Measurements from ENCODE around the gene RTKN2.
"Not testable (repeated sequence)": the region's sequence is repeated elsewhere in the genome, so short reads cannot be mapped to it uniquely, and the experiment has no call there.

RTKN2 gene, protein sequence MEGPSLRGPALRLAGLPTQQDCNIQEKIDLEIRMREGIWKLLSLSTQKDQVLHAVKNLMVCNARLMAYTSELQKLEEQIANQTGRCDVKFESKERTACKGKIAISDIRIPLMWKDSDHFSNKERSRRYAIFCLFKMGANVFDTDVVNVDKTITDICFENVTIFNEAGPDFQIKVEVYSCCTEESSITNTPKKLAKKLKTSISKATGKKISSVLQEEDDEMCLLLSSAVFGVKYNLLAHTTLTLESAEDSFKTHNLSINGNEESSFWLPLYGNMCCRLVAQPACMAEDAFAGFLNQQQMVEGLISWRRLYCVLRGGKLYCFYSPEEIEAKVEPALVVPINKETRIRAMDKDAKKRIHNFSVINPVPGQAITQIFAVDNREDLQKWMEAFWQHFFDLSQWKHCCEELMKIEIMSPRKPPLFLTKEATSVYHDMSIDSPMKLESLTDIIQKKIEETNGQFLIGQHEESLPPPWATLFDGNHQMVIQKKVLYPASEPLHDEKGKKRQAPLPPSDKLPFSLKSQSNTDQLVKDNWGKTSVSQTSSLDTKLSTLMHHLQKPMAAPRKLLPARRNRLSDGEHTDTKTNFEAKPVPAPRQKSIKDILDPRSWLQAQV

DNA sequence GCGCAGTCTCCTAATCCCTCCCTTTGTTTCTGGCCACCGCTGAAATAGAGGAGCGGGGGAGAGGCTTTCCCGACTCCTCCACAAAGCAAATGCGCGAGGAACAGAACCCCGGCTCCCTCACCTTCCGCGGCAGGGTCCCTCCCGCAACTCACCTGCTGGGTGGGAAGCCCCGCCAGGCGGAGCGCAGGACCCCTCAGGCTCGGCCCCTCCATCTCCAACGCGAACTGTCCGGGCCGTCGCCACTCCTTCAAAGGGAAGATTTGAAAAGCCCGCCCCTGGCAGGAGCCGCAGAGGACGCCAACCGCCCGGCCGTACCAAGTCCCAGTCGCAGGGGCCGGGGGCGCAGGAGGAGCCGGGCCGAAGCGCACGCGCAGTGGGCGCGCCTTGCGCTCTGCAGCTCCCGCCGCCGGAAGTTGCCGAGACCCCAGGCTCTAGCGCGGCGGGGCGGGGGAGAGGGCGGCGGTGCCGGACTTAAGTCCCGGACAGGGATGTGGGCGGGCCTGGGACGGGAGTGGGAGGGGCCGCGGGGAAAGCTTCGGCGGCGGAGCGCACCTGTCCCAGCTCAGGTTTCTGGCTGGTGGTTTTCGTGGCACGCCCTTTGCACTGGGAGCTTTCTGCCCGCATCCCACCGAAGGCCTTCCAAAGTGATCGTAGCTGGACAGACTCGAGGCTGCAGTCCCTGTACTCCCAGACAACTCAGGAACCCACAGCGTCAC, at the start of gene RTKN2:
TSS of gene RTKN2 (minus strand) at position 446 of the 716 bp plus-strand sequence. CDS start at position 212, 234 bp downstream.
- peak; percentile 64 for DNase-seq (ENCODE audit: low read depth)

DNA sequence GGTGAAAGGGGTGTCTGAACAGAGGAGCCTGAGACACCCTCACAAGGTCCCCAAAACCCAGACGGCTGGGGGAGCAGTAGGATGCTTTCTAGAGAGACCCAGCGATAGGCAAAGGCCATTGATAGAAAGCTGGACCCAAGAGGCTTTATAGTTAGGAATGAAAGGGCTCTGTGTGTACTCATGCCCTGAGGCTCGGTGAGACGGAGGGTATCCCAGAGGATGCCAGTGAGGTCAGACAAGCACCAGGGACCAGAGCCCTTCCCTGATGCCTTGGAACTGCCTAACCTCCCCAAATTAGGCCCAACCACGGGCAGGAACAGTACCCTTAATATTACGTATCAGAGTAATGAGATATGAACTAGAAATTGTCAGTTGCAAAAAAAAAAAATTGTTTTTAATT, 48.6 kb upstream of the RTKN2 start:
- DNase-seq (ENCODE audit: low read depth) = no peak

DNA sequence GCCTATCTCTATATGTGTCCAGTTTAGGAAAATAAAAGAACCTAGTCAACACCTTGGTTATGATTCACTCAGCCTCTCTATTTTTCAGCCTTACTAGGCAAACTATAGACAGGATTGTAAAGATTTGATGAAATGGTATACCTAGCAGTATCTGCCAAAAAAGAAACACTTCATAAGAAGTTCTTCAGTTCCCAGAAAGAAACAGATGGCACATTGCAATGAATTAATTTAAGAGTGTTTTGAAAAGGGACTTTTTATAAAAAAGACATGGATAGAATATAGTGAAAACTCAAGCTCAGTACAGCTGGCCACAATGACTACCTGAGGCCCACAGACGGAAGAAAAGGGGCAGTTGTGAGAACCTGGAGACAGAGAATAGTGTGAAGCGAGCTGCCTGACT, 40.6 kb upstream of the RTKN2 start:
- DNase-seq (ENCODE audit: low read depth) = no peak

DNA sequence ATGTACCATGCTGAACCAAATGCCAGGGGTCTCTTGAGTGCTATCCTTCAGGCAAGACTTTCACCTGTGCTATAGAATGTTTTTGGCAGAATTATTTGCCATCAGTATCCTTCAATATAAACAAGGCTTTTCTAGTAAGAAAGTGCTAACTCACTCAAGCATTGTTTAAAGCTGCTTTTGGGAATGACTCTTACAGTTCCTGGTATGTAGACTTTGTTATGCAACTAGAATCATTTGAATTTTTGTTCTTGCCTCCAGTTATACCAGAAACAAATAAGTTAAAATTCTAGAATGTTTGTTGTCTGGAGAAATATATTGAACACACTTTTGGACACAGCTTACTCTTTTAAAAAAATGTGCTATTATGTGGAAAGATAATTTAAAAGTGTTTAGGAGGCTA, 39.5 kb upstream of the RTKN2 start:
- peak; percentile 9 for DNase-seq (ENCODE audit: low read depth)

DNA sequence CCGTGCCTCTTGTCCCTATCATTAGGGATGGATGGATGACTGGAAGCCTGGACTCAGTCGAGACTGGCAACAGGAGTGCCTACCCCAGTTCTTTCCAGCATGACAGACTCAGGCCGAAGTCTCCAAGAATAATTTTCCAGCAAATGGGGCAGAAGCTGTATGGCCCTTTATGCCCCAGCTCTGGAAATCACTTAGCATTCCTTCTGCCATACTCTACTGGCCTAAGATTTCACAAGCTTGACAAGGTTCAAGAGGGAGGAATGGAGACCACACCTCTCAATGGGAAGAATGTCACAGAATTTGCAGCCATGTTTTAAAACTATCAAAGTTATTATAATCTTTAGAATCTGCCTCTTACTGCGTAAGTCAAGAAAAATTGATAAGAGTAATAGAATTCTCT, 39.0 kb upstream of the RTKN2 start:
- DNase-seq (ENCODE audit: low read depth) = no peak

DNA sequence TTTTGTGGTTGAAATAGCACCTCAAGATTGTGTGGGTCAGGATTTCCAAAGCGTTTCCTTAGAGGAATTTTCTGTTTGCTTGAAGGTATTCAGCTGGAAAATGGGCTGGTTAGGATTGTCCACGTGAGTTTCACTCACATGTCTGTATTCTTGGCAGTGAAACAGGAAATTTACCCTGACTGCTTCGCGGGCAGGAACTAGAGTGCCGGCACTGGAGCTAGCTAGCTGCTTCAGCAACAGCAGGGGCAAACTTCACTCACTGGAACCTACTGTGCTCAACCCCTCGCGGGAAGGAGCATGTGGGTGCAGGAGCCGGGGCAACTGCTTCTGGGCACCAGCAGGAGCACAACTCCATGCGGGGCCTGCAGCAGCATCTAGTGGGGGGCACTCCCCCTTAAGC, 38.0 kb upstream of the RTKN2 start:
- no peak for DNase-seq (ENCODE audit: low read depth)

DNA sequence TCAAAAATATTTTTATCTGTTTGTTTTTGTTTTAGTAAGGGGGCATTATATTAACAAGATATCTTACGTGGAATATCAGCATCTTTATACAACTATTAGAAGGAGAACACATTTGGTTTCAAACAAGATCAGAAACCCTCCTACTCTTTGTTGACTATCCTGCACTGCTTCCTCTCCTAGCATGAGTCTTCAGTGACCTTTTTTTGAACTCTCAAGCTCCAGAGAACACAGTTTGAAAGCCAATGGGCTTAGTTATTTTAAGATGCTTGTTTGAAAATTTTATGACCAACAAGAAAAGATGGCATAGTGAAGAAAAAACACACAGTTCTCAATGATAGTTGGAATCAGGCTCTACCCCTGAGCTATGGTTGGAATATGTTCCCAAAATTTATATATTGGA, 37.2 kb upstream of the RTKN2 start:
- peak; percentile 27 for DNase-seq (ENCODE audit: low read depth)

DNA sequence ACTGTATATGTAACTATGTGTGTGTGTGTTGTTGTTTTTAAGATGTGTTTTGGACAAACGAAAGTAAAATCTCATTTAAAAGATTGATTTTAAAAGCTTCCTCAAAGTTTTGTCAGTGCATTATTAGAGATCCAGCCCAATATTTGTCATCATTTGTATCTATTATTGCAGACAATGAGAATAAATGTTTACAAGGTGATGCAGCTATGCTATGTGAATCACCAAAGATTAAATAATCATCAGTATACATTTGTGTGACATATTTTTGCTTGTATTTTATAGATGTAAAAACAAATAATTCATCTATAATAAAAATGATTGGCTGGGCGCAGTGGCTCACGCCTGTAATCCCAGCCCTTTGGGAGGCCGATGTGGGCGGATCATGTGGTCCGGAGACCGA, 35.3 kb upstream of the RTKN2 start:
- no peak for DNase-seq (ENCODE audit: low read depth)

DNA sequence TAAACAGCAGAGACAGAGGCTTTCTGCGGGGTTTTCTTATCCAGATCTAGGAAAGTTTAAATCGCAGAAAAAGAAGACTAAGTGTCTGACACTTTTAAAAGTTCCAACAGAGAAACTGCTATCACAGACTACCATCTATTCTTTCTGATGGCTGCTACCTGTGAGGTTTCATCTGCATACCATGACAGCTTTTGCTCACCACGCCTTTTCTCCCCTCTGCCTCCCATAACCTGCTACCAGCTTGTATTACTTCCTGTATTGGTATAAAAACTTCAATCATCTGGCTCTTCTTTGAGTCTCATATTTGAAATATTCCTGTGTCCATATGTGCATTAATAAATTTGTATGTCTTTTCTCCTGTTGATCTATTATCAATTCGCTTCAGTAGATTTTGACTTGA, 34.1 kb upstream of the RTKN2 start:
- no peak for DNase-seq (ENCODE audit: low read depth)

DNA sequence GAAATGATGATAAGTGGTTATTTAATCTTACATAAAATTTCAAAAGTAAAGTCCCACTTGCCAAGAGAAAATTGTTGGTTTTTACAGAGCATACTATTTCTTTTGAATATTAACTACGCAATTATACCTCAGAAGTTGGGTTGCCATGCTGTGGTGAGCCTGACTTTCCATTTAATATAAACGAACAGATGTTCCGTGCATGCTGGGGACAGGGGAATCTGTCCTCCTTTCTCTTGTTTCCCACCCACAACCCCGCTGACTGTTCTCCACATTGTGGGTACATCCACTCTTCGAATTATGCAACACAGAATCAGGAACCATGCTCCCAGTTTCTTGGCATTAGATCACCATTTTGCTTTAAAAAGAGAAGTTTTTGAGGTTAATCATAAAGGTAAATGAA, 29.2 kb upstream of the RTKN2 start:
- no peak for DNase-seq (ENCODE audit: low read depth)

DNA sequence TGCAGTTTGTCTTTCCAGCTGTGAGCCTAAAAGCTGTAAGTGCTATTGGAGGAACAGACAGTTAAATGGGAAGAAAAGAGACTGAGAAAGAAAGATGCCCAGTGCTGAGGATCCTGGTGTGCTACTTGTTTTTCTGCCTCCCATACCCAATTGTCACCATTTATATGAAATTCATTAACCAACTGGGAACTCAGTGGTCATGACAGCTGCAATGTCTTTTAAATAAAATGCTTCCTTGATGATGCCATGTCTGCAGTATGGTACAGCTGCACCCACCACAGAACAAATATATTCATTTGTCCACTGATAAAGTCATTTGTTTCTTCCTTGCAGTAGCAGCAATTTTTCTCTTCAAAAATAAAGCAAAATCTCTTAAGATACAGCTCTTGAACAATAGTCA, 15.6 kb upstream of the RTKN2 start:
- DNase-seq (ENCODE audit: low read depth) = no peak

DNA sequence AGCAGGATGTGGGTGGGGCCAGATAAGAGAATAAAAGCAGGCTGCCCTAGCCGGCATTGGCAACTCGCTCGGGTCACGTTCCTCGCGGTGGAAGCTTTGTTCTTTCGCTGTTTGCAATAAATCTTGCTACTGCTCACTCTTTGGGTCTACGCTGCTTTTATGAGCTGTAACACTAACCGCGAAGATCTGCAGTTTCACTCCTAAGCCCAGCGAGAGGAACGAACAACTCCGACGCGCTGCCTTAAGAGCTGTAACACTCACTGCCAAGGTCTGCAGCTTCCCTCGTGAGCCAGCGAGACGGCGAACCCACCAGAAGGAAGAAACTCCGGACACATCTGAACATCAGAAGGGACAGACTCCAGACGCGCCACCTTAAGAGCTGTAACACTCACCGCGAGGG, 12.7 kb upstream of the RTKN2 start:
- not testable (repeated sequence) for DNase-seq (ENCODE audit: low read depth)

DNA sequence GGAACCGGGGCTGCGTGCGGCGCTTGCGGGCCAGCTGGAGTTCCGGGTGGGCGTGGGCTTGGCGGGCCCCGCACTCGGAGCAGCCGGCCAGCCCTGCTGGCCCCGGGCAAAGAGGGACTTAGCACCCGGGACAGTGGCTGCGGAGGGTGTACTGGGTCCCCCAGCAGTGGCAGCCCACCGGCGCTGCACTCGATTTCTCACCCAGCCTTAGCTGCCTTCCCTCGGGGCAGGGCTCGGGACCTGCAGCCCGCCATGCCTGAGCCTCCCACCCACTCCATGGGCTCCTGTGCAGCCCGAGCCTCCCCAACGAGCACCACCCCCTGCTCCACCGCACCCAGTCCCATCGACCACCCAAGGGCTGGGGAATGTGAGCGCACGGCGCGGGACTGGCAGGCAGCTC, 11.7 kb upstream of the RTKN2 start:
- DNase-seq (ENCODE audit: low read depth) = not testable (repeated sequence)

DNA sequence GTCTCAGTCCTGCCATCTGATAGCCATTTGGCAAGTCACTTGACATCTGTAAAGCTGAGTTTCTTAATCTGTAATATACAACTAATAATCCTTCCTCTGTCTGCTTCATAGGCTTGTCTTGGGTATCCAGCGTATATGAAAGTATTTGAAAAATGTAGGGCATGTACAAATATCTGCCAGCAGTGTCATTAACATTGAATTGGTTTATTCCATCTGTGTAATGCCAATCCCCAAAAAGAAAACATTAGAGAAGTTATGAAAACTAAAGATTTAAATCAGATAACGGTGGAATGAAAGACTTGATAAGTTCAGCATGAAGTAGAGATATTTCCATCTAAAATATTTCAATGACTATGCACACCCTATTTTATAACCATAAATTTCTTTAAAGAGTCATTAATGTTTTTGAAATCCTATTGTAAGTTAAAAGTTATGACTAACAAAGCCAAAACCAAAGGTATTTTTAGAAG, 9.8 kb upstream of the RTKN2 start:
- no peak for DNase-seq (ENCODE audit: low read depth)

DNA sequence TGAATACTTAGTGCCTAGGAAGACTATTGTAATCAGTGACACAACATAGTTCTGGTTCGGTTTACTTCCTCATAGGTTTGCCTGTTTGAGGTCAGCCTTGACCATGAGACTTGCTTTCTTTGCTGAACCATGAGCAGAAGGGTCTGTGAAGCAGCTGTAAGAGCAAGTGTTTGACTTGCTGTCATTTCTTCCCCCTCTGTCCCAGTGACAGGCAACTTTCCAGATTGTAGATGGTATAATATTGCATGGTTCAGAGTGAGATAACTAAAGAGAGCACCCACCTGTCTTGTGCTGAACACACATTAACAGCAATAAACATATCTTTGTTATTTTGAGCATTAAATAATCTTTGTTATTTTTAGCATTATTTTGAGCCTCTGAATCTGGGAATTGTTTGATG, 9.3 kb upstream of the RTKN2 start:
- DNase-seq (ENCODE audit: low read depth) = no peak

DNA sequence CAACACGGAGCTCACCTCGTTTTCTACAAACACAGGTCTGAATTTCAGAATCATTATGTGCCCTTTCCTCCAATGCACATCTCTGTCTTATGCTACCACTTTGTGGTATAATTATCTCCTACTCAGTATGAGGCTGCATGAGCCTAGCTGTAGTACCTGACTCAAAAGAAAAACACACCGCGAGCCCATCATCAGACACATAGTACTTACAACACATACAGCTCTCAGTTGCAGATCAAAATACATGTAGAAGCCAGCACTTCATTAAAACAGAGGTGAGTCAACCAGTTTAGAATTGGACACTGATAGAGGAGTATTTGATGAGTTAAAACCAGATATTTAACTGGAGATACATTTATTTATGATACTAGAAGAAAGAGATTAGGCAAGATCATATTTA, 1.4 kb upstream of the RTKN2 start:
- no peak for DNase-seq (ENCODE audit: low read depth)

DNA sequence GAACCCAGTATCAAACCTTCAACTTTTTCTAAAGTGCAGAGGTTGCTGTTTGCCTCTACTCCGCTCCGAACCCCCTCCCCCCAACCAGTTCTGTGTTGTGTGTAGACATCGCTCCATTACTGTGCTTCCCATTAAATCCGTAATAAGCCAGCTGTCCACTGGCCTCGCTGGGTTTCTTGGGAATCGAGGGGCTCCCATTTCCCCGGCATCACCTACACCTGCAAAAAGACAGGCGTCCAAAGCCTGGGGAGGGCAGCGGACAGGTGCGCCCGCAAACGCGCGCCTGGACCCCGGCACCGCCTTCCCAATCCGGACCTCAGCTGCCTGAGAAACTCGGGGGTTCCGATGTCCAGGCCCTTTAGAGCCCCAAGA, 631 bp downstream of the RTKN2 start:
- no peak for DNase-seq (ENCODE audit: low read depth)

DNA sequence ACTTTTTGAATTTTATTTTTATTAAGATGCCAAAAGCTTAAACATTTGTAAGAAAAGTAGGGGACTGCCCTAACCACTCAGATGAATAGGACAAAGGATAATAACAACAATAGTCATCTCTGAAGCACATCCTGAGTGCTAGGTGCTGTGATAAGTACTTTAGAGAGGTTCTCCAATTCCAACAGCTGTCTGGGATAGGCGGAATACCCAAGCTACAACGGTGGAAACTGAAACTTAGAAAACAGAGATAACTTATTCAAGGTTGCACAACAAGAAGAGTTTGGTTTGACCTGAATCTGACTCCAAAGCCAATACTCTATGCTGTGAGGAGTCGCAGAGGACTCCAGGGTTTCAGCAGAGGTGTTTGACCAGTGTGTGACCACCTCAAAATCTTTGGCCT, 2.0 kb downstream of the RTKN2 start:
- no peak for DNase-seq (ENCODE audit: low read depth)

DNA sequence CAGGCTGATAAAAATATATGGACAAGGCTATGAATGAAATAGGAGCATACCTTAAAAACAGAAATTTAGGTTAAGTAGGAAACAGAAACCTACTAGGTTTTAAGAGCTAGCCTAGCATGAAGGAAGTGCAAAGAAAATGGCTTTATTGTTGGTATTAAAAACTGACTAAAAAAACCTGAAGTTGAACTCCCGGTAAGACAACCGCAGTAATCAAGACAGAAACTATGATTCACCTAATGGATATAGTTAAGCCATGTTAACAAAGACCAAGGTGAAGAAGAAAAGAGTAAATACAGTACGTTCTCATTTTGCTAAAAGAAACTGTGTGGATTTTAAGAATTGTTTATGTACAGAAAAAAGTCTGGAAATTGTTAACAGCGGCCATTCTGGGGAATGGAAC, 2.5 kb downstream of the RTKN2 start:
- DNase-seq (ENCODE audit: low read depth) = no peak

DNA sequence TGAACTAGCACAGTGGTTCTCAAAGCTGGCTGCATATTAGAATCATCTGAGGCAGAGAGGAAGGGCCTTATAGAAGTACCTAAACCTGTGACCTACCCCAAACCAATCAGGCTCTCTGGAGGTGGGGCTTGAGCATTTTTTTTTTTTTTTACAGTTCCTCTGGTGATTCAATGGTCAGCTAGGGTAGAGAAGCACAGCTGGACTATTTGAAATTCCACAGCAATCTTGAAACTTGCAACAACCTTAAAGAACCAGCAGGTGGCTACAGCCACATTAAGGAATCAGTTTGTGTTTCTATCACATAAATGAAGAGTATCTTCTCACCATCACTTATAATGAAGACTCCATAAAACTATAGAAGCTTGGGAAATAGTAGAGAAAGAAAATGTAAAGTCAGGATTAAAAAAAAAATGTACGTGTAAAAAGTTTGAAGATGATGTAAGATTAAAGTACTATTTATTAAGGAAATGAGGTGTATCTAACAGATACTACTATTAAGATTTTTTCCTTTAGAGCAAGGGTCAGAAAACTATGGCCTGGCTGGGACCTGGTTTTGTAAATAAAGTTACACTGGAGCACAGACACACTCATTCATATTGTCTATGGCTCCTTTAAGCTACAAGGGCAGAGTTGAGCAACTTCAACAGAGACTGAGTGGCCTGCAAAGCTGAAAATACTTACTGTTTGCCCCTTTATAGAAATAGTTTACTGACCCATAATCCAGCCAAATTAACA, 3.8 kb downstream of the RTKN2 start:
- DNase-seq (ENCODE audit: low read depth) = peak; percentile 82

DNA sequence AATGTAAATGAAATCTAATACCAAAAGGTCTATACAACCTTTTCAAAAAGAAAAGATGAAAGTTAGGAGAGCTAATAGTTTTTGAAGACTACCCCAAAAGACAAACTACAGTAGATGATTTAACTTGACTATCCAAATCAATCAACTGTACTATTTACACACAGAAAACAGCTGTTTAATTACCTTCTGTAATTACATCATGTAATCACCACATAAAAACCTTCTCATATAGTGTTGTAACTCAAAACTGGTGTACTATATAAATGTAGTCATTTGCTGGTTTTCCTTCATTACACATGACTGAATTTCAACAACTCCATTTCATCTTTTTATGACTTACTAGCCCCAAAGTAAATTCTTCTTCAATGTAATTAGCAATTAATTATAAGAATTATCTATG, 4.5 kb downstream of the RTKN2 start:
- no peak for DNase-seq (ENCODE audit: low read depth)

DNA sequence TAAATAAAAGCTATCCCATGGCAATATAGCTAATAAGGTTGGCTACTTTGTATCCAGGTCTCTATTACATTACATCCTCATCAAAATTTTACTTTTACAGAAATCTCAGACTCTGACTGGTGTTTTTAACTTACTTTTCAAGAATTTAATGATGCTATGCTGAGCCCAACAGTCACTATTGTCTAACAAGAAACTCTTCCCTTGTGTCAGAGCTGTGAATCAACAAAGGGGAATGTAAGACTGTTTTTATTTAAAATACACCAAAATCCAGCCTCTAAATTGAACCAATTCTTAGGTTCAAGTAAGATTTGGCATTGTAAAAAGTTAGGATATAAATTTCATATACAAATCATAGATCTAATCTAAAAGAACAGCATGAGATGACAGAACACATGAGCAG, 7.0 kb downstream of the RTKN2 start:
- DNase-seq (ENCODE audit: low read depth) = no peak

DNA sequence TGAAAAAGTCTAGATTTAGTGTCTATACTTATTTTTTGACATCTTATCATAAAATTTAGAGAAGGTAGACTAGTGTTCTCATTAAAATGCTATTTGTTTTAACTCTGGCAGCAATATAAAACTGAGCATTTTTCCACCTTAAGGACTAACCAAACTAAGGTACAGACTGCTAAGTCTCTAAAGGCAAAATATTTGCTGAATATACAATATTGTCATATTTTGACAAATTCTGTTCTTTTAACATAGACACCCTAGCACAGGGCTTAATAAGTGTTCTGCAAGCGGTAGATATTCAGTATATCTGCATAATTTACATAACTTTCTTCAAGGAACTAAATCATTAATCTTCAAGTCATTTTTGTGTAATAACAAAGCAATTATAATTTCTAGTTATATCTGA, 8.6 kb downstream of the RTKN2 start:
- no peak for DNase-seq (ENCODE audit: low read depth)

Measured in stromal cell of bone marrow (primary cell).